GM23338 (cell line): ENCODE data around the gene CTRB1.

Source experiments
- CTCF ChIP-seq, 2 experiments: fragments of 200-600 bp in 1 of 2; sonication (generic) in 1 of 2; conservative IDR thresholded peaks; 2 replicates each; pipeline versions ENCODE4 v1.5.1 to v1.6.1; 2016 to 2017; ENCODE audit warnings: antibody characterized with exemption in 2 of 2, low read depth in 2 of 2, mild to moderate bottlenecking in 2 of 2, moderate library complexity in 1 of 2
- ETS1 ChIP-seq: IDR thresholded peaks from 2 replicates; pipeline ENCODE4 v1.6.1; 2016; ENCODE audit warnings: antibody characterized with exemption
- EZH2 ChIP-seq: fragments of 200-600 bp; sonication (generic); IDR thresholded peaks from one replicate; pipeline ENCODE4 v1.8.0; 2017; ENCODE audit warnings: antibody characterized with exemption, mild to moderate bottlenecking, low read depth; ENCODE audit not compliant: unreplicated experiment
- EZH2phosphoT487 ChIP-seq: fragments of 200-600 bp; sonication (generic); IDR thresholded peaks from one replicate; pipeline ENCODE4 v1.8.1; 2018; ENCODE audit warnings: antibody characterized with exemption; ENCODE audit not compliant: unreplicated experiment
- JUNB ChIP-seq: IDR thresholded peaks from one replicate; pipeline ENCODE4 v1.6.1; 2016; ENCODE audit warnings: antibody characterized with exemption; ENCODE audit not compliant: unreplicated experiment
- POLR2AphosphoS5 ChIP-seq: IDR thresholded peaks from 2 replicates; pipeline ENCODE4 v1.6.1; 2016; ENCODE audit warnings: antibody characterized with exemption, low read depth
- REST ChIP-seq: IDR thresholded peaks from one replicate; pipeline ENCODE4 v1.6.1; 2018; ENCODE audit warnings: antibody characterized with exemption; ENCODE audit not compliant: unreplicated experiment
- ZNF114 ChIP-seq: fragments of 250-450 bp; sonication (Bioruptor Pico); IDR thresholded peaks from 2 replicates; pipeline ENCODE4 v1.5.0; 2020; ENCODE audit warnings: mild to moderate bottlenecking, moderate library complexity

GRCh38 chr16:75251280-75252048 lies 32.7 kb downstream of the CTRB1 start, which contains the start of gene BCAR1:
- TF ChIP-seq ZNF114 (CRISPR knock-in tag) (no peak), EZH2 (no peak), EZH2phosphoT487 (no peak), CTCF (conservative IDR thresholded peaks at IDR 0.05; ENCODE audit: low read depth in 2 of 2) (no peak), POLR2AphosphoS5 (peak; percentile 68), REST (no peak), JUNB (no peak), ETS1 (no peak)
